Renal cortex interstitium (tissue), 11 donors: ENCODE measurements around the gene C5orf47. TPM values are rescaled to one million over a fixed set of nuclear protein-coding genes. Genes with fewer than 3 reads are reported as not detected.

Experiments used
- DNase-seq, 11 donors: peaks; one replicate each; pipeline ENCODE4 v3.0.0-alpha.2; 2013; ENCODE audit warnings: low read depth in 9 of 11, low spot score in 4 of 11; ENCODE audit errors: extremely low read depth in 1 of 11
- polyA plus RNA-seq, 3 donors: library from polyadenylated mRNA; unstranded; fragments of 120-200 nt; gene quantifications; one replicate each; pipeline ENCODE4 v1.2.1, GENCODE V29; 2013; ENCODE audit not compliant: insufficient read length in 3 of 3

C5orf47 gene
- polyA plus RNA-seq, 3 donors = 0.10 to 0.12 (median 0.12) TPM

DNA sequence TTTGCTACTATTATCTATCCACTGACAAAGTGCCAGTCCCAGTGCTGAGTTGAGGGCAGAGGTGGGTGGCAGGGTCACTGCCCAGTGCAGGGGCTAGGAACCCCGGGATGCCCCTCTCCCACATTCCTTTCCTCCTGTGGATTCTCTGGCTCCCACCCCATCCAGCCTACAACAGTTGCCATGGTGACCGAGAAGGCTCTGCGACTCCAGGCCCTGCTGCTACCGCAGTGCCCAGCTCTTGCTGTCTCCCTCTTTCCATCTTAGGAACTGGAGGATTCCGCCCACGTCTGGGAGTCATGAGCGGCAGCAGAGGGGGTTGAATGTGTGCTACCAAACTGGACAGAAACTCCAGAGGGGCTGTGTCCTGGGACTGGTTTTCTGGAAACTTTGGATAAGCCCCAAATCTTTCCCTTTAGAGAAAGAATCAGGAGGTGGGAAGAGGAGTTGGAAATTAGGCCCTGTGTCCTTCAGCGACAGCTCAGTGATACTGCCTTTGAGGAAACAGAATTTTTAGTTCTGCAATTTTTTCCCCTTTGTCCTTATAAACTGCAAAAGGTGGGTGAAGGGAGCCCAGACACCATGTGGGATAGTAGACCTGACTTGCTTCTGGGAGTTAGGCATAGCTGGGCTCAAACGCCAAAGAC is 20.7 kb upstream of the C5orf47 start:
- no peak for DNase-seq

DNA sequence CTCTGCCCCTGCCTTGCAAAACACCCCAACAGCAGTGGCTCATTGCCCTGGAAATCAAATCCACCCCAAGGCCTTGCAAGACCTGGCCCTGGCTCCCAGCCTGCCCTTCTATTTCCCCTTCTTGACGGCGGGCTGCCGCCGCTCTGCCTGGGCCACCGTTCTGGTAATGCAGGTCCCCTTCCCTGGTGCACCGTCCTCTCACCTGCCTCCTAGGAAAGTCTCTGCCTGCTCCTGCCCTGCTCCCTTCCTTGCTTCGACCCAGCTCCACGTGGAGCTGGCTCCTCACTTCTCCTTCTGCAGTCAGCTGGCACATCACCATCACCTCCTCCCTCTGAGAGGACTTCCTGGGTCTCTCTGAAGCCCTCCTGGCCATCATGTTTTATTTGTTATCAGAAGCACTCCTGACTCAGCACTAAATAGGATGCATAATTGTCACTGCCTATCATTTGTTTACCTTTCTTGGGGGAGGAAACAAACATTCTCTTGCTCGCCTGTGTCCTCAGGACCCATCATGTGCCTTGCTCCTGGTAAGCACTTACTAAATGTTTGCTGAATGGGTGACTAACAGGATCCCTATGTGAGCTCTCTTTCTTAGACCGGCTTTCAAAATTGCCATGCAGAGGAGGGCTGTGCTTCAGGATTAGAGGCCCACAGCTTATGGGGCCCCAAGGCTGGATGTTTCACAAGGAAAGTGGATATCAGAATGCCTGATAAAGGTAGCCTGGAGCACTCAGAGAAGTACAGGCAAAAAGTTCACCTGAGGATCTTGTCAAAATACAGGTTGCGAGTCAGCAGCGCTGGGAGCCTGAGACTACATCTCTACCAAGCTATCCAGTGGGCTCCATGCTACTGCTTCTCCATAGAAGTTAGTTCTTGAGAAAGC is 19.6 kb upstream of the C5orf47 start:
- DNase-seq = no peak

DNA sequence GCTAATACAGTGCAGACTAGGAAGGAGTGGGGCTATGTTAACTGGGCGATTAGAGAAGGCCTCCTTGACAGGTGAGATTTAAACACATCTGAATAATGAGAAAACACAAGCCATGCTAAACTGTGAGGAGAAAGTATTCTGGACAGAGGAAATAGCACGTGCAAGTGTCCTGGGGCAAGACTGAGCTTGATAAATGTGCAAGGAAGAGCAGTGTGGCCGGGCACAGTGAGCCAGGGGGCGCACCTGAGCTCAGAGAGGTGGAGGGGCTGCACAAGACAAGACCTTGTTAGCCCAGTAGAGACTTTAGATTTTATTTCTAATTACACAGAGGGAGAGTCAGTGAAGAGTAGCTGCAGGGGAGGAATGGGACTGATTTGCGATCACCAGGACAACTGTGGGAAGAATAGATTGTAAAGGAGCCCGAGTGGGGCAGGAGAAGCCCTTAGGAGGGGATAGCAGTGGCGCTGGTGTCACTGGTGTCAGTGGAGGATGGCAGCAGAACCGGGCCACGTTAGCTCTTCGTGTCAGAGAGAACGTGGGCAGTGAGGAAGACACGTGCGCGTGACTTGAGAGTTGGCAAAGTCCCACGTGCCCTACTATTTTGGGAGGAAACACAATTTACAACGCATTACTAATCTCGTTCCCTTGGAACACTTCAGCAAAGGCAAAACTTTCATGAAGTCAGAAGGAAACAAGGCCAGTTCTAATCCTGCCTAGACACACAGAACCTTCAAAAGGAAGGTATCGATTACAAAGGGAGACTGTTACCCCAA is 17.9 kb upstream of the C5orf47 start:
- DNase-seq = no peak

DNA sequence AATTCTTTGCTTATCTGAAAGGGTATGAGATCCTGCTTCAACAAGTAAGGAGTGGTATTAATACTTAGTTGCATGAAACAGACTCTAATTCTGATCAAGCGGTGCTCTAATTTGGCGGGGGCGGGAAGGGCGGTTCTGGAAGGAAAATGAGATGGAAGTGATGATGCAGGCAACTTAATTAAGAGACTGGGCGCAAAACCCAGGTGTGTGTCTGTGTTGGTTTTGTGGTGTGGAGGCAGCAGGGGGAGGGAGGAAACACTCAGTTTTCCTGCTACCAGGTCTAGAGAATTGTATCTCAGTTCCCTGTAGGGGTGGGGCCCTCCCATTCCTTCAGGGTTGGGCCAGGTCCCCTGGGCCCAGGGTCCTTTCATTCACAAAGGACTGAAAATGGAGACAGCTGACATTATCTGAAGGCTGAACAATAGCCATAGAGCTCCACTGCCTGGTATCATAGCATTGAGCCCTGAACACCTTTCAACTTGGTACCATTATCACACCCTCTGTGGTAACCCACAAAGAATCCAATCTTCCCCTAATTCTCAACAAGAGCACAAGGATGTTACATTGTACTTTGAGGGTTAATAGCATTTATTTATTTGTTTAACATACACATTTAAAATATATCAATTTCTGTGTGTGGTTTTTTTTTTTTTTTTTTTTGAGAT is 17.2 kb upstream of the C5orf47 start:
- no peak for DNase-seq

DNA sequence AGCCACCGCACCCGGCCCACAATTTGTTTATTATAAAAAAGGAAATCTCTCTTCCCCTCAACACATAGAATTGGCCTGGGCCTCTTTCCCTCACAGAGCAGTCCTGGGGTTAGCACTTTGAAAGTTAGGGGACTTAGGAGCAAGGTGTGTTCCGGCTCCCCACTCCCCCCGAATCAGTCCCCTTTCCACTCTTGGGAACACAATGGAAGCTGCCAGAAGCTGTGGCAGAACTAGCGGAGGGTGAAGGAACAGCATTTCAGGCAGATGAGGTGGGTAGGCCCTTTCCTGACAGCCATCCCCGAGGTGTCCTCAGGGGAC is 16.4 kb upstream of the C5orf47 start:
- no peak for DNase-seq

DNA sequence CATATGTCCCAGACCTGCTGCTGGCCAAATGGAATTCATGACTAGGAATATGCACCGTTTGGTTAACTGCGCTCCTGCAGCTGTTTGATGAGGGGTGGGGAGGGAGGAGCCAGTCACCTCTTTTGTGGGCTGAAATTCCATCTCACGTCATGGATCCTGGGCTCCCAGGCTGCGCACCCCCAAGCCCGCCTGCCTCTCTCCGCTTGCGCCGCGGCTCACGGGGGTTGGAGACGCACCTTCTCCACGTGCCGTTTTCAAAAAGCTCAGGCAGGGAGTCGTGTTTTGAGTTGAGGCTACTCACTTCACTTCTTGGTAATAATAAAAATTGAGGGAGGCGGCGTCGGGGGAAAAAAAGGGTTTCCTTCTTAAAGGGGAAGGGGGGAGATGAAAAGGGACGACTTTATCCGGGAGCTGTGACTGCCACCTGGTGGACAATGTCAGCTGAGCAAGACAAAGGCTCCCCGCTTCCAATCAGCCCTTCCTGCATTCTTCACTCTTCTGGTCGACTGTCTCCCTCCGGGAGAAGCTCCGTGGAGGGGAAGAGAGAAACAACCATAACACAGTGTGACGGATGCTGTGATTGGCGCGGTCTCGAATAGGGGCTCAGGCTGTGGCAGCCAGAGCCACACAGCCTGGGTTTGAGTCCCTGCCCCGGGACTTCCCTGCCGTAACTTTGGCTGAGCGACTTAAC is 15.9 kb upstream of the C5orf47 start:
- DNase-seq = peak; percentile 77 to 90 (median 82)

DNA sequence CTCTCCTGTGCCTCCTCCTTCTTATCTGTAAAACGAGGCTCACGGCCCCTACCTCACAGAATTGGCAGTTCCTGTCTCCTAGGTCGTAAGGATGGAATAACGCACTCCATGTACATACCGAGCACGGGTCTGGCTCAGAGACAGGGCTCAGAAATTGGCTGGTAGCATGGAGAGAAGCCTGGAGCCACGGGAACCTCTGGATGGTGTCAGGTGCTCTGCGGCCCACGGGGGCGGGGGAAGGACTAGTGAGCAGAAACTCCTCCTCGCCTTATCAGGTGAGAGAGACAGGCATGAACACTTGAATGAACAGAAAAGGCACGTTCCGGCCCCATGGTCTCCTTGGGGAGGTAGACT is 15.4 kb upstream of the C5orf47 start:
- DNase-seq = no peak

DNA sequence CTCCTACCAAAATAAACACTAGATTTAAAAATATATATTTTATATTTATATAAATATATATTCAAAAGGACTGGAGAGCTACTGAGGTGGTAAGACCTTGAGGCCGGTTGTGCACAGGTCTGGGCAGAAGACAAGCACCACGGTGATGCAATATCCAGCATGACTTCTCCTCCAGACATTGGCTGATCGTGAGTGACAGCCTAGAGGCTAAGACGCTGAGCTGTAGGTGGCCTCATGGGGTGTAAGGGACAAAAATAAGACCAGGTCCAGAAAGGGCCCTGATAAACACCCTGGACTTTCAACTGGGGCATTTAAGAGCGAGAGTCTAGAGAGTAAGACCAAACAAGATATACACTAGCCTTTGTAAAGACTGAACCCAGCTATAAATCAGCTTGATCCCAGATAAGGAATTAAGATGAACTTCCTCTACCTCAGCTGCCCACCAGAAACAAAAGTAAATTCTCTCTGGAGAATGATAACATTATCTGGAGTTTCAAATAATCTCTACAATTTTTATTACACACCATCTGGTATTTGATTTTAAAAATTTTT is 14.2 kb upstream of the C5orf47 start:
- no peak for DNase-seq

DNA sequence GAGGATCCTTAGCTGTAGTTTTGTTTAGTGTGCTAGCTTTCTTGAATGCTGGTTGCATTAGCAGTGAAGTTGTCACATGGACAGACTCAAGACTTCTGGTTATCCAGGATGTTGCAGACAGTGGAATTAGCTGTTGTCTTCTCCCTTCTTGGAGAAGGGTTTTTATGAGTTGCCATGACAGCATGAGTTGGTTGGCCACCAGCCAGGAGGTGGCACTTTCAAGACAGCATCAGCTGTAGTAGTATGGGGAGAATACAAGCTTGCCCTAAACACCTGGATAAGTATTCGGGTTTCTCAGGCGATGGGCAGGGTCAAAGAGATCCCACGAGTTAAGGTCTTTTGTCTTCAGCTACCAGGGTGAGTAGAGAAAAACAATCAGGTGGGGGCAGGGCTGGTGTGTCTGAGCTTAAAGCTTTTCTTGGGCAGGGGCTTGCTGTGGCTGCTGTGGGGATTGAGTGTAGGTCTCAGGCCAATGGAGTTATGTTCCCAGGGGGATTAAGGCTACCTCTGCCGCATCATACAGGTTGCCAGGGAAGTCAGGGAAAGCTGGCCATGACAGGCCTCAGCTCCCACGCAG is 7.7 kb upstream of the C5orf47 start:
- no peak for DNase-seq

DNA sequence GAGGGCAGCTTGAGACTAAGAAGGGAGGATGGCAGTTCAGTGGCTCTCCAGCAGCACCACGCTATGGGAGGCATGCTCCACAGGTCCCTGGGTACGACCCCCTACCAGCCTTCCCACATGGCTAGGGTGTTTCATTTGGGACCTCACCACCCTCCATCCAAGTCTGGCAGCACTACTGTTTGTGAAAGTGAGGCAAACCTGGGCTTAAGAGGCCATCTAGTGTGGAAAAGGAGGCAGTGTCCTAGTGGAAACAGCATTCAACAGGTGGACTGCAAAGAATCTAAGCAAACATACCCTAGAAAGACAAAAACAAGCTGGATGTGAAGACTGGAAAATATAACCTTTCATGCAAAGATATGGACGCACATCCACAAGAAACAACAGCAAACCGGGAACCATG is 4.8 kb upstream of the C5orf47 start:
- no peak for DNase-seq

DNA sequence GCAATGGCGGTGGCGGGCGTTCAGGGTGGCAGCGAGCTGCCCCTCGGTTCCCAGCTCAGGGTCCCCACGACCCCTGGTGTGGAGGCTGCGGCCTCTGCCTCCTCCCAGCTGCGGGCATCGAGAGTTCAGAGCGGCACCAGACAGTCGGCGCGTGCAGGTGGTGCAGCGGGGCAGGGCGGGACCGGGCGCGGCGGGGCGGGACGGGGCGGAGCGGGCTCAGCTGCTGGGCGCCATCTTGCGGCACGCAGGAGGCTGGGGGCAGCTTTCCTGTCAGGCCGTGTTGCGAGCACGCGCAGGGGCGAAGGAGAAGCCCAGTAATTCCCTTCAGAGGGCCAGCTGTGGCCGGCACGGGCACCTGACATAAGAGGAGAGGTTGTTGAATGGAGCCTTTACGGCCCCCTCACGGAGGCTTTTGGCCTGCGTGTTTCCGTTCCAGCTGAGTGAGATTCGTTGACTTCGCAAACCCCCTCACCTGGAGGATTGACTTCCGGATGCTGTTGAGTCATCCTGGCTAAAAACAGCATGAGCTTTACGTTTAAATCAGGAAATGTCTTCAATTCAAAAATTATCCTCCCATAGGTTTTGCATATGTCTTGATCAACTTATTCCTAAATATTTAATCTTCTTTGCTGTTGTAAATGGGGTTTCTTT is 587 bp downstream of the C5orf47 start:
- no peak for DNase-seq

DNA sequence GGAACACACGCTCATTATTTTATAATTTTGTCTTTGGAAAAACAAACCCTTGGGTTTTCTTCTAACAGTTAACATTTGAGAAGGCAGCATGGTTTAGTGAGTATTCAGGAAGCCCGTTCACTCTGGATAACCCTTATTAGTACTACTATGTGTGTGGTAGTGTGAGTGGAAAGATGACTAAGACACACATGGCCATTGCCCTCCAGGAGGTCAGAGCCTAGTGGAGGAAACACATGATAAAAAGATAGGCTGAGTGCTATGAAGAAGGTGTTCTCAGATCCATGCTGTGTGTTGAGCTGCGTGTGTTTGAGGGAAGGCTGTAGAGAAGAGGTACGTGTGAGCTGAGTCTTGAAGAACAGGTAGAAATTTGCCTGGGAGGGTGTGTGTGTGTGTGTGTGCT is 8.4 kb downstream of the C5orf47 start:
- DNase-seq = no peak

DNA sequence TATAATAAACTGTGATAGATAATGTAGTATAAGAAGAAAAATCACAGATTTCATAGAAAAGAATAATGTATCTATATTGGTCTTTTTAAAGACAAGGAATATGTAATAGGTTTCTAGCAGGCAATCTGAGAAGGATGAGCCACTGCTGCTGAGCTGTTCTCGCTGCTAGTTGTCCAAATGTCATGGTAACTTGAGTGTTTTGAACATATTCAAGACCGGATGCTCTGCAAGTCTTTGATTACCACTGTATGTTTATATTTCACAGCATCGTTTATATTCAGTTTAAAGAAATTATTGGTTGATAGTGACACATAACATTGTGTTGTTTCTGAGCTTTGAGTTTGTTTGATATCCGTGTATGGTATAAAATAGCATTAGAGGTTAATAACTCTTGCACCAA is 9.6 kb downstream of the C5orf47 start:
- DNase-seq = no peak

DNA sequence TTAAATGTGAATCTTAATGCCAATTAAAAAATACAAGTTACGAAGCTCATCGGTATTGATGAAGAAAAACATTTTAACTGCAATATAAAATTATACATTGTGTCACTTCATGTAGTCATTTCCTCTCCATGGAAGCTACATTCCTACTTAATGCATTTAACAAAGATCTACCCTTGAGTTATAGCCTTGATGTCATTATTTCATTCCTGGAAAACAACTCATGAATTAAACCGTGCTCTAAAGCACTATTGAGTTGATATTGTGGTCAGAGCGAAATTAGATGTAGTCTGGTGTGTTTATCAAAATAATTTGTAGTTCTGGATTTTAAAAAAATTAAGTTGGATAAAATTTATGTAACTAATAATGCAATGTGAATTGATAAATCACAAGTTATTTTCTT is 11.1 kb downstream of the C5orf47 start:
- no peak for DNase-seq

DNA sequence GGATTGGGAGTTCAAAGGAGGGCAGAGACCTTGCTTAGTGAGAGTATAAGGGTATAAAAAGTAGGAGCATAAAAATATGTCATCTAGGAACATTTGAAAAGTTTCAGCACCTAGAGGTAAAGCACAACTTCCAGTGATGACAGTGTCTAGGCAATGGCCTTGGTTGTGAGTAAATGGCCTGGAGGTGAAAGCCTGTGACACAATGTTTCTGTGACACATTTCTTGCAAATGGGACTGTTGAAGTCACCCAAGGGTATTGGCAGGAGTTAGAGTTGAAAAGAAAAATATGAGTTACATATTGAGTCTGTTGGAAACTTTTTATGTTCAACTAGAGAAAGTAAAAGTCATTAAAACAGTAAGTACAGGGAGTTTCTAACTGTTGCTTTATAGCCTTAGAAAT is 14.8 kb downstream of the C5orf47 start:
- DNase-seq = no peak

DNA sequence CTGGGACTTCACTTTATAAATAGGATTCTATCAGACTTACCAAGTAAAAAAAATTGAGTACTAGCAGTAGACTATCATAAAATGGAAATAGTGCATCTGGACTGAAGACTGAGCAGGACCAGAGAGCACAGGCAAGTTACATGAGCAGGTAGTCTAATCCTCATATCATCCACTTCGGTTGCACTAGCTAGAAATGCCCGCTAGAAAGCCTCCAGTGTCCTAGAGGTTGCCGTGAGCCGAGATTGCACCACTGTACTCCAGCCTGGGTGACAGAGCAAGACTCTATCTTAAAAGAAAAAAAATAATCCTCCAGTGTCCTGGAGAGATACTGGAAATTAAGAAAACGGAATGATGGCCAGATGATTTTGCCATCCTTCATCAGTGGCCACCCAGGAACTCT is 20.0 kb downstream of the C5orf47 start:
- no peak for DNase-seq

DNA sequence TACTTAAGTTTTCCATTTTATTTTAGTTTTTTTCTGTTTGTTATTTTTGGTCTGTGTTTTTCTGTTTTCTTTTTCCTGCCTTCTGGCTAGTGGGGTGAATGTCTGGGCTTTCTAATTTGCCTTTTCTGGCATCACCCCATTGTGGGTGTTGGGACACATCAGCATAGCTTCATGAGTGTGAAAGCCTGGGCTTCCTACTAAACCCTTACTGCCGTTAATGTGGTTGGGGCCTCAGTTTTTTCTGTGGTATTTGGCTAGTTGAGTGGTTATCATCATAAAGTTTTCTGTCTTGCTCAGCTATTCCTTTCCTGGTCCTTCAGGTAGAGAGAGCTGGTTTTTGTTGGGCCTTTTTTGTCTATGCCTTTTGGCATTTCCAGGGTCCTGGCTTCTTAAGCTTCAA is 21.4 kb downstream of the C5orf47 start:
- no peak for DNase-seq

DNA sequence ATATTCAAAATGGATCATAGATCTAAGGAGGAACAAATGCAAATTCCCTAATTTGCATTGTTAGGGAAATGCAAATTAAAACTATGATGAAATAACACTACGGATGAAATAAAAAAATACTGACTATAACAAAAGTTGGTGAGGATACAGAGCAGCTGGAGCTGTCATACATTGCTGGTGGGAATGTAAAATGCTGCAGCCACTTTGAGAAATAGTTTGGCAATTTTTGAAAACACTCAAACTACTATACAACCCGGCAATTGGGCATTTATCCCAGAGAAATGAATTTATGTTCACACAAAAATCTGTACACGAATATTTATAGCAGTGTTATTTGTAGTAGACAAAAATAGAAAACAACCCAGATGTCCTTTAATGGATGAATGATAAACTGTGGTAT is 22.5 kb downstream of the C5orf47 start:
- DNase-seq = no peak
